GM12875 (cell line): ENCODE results near the gene PTHLH.

ENCODE experiments used
- H3K4me3 ChIP-seq: one replicate; pipeline ENCODE4 v1.5.1; 2011; ENCODE audit warnings: low read depth, low read length, control low read depth
- TF ChIP-seq, protein P1 (sequence below): IDR thresholded peaks from 2 replicates; pipeline ENCODE4 v1.5.1; 2011; ENCODE audit warnings: low read depth, mild to moderate bottlenecking, control low read depth, inconsistent platforms, low read length, moderate library complexity, borderline replicate concordance; ENCODE audit not compliant: insufficient read depth

The PTHLH gene

DNA sequence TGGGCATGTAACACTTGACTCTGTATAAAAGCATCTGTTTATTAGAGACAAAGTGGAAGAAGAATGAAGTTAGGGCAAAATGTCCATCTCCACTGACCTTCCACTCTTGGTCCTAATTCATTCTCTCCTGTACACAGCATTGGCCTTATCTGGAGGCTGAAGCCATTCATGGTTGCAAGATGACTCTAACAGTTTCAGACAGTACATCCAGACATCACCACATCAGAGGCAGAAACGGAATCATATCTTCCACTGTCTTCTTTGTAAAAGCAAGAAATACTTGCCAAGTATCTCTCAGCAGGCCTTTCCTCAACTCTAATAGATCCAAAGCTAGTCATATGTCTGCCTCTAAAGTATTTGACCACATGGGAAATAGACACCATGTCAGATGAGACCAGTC lies 41.1 kb downstream of the PTHLH start:
- no peak overlapping the region for H3K4me3 ChIP-seq
- TF ChIP-seq, protein P1, sequence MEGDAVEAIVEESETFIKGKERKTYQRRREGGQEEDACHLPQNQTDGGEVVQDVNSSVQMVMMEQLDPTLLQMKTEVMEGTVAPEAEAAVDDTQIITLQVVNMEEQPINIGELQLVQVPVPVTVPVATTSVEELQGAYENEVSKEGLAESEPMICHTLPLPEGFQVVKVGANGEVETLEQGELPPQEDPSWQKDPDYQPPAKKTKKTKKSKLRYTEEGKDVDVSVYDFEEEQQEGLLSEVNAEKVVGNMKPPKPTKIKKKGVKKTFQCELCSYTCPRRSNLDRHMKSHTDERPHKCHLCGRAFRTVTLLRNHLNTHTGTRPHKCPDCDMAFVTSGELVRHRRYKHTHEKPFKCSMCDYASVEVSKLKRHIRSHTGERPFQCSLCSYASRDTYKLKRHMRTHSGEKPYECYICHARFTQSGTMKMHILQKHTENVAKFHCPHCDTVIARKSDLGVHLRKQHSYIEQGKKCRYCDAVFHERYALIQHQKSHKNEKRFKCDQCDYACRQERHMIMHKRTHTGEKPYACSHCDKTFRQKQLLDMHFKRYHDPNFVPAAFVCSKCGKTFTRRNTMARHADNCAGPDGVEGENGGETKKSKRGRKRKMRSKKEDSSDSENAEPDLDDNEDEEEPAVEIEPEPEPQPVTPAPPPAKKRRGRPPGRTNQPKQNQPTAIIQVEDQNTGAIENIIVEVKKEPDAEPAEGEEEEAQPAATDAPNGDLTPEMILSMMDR = no peak

DNA sequence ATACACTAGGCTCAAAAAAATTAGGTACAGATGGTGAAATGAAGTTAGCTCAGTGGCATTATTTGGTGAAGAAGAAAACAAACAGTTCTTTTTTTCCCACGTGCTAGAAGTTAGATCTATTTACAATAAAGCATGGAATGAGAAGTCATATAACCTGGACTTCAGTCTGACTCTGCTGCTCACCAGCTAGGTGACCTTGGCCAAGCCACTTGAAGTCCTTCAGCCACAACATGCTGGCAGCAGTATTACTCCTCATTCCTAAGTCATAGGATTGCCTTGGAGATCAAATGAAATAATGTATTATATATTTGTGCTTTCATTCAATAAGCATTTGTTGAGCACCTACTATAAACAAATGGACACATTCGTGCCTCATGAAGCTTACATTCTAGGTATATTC lies 45.2 kb downstream of the PTHLH start:
- TF ChIP-seq, protein P1 = no peak

DNA sequence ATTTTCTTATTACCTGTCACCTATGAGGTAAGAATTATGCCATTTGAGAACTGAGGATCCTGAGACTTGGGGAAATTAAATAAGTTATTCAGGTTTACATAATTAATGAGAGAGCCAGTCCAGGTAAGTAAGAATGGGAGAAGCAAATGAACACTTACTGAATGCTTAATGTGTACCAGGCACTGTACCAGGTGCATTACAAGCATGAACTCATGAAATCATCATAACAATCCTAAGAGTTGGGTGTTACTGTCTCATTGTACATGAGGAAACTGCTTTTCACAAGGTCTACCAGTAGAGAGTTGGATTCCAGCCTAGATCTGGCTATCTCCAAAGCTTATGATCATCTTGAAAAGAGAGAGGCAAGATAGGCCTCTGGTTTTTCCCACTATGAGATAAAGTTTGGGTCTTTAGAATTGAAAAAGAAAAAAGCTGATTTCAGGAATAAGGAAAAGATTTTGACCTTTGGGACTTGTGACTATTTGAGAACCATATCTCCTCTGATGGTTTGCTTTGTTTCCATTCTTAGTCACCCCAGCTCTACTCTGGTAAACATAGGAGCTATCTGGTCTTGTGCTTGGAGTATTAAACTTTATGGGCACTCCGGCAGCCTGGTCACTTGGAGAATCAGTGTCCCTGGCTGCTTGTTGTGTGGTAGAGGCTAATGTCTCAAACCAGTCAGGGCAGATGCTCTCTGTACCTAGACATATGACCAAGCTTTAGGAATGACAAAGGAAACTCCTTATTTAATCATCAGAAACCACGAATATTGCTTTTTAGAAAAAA lies 48.0 kb downstream of the PTHLH start:
- TF ChIP-seq, protein P1 = no peak
- no peak overlapping the region for H3K4me3 ChIP-seq

More for the DNA sequence above, 45.2 kb downstream of the PTHLH start:
- H3K4me3 ChIP-seq = no peak overlapping the region

DNA sequence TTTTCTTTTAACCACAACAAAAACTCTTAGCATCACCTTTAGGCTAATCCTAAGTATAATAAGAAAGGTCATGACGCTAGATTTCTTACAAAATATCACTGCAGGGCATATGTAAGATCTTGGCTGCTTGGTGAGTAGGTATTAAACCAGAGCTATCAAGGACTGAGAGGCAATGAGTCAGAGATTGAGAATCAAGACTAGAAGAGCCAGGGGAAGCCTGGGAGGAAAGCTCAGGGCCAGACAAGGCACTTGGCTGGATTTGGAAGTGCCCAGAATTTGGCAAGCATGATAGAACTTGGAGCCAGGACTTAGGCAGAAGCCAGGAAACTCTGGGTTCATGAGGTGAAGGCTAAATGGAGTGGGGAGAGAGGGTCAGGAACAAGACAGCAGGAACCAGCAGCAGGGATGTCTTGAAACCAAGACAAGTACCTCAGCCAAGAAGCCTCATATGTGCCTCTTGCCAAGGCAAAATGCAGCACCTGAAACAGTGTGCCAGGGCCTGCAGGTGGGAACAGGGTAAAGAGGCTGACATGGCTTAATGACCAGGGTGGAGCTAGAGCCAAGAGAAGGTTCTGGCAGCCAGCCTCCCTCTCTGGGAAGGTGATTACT lies 49.9 kb downstream of the PTHLH start:
- H3K4me3 ChIP-seq = no peak overlapping the region
- TF ChIP-seq, protein P1 = no peak

DNA sequence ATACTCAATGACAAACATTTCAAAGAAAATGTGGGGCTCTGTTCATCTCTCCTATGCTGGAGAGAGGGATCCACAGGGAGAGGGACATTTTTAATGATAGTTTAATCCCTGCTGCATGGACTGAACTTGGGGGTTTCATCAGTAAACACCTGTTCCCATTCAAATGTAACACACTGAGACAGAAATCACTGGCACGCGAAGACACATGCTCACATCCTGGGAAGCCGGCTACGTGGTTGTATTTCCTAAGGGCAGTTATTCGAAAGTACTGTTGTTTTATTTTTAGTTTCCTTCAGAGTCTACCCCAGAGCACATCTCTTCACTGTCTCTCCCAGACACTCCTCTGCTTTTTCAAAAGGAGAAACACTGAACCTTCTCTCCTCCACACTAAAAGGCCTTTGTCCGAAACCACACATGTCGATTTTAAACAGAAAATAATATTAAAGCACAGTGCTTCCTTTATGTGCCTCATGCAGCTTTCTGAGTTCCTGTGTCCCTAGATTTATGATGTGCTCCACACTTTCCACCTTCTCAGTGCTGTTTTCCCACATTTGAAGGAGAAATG lies 52.8 kb downstream of the PTHLH start:
- TF ChIP-seq, protein P1 = no peak
- no peak overlapping the region for H3K4me3 ChIP-seq

DNA sequence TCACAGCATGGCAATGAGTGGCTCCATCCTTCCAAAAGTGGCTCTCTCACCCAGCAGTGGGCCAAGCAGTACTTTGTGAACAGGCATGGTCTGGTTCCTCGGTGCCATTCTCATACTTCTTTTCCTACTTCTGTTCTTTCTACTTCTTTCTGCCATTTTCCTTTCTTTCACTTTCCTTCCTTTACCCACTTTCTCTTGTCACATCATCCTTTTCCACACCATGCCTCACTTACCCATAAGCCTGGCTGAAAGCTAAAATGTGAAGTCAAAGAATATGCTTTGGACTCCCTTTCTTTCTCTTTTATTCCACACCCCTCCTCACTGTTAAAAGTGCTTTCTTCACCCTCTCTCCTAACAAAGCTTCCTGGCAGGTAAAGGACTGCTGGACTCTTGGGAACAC lies 57.0 kb downstream of the PTHLH start:
- H3K4me3 ChIP-seq = no peak overlapping the region
- TF ChIP-seq, protein P1 = no peak
